Measurements from ENCODE around the gene TAS2R20.

Gene TAS2R20

GRCh38 chr12:11016937-11017336 lies 18.8 kb upstream of the TAS2R20 start:
- ATAC-seq = no peak
- TF ChIP-seq TOX (CRISPR knock-in tag; IDR thresholded peaks at IDR 0.05; ENCODE audit: borderline replicate concordance) (no peak), PPARA (CRISPR knock-in tag; IDR thresholded peaks at IDR 0.05; ENCODE audit: borderline replicate concordance) (no peak), ZFP30 (CRISPR knock-in tag; IDR thresholded peaks at IDR 0.05) (no peak), ZNF565 (CRISPR knock-in tag; conservative IDR thresholded peaks at IDR 0.05; ENCODE audit: low read depth) (no peak), CSDC2 (CRISPR knock-in tag; IDR thresholded peaks at IDR 0.05) (no peak), SNAI2 (CRISPR knock-in tag; IDR thresholded peaks at IDR 0.05) (no peak), ZC3H10 (CRISPR knock-in tag; IDR thresholded peaks at IDR 0.05) (no peak), TSHZ2 (CRISPR knock-in tag; IDR thresholded peaks at IDR 0.05) (no peak), PATZ1 (CRISPR knock-in tag; IDR thresholded peaks at IDR 0.05; ENCODE audit: borderline replicate concordance) (no peak)

GRCh38 chr12:11015775-11016430 lies 17.8 kb upstream of the TAS2R20 start:
- TF ChIP-seq ZNF70 (CRISPR knock-in tag; IDR thresholded peaks at IDR 0.05) = no peak
- no peak for TF ChIP-seq ISL1 (CRISPR knock-in tag; IDR thresholded peaks at IDR 0.05)
- TF ChIP-seq OSR1 (CRISPR knock-in tag; IDR thresholded peaks at IDR 0.05) = no peak
- TF ChIP-seq CSDC2 (CRISPR knock-in tag; IDR thresholded peaks at IDR 0.05) = no peak
- no peak for ATAC-seq

- ATAC-seq = peak; percentile 49
- no peak for TF ChIP-seq ISL1 (CRISPR knock-in tag; IDR thresholded peaks at IDR 0.05)
Observed at GRCh38 chr12:11014234-11014633, 16.1 kb upstream of the TAS2R20 start.

- ATAC-seq = no peak
- TF ChIP-seq ZFP30 (CRISPR knock-in tag; IDR thresholded peaks at IDR 0.05) (no peak), TOX (CRISPR knock-in tag; IDR thresholded peaks at IDR 0.05; ENCODE audit: borderline replicate concordance) (no peak), ZNF70 (CRISPR knock-in tag; IDR thresholded peaks at IDR 0.05) (no peak), GLIS3 (CRISPR knock-in tag; IDR thresholded peaks at IDR 0.05) (no peak), OSR1 (CRISPR knock-in tag; IDR thresholded peaks at IDR 0.05) (no peak), CSRNP3 (CRISPR knock-in tag; IDR thresholded peaks at IDR 0.05) (no peak), SNAI2 (CRISPR knock-in tag; IDR thresholded peaks at IDR 0.05) (no peak), RARB (CRISPR knock-in tag; IDR thresholded peaks at IDR 0.05) (no peak), PPARA (CRISPR knock-in tag; IDR thresholded peaks at IDR 0.05; ENCODE audit: borderline replicate concordance) (no peak), ZFP3 (CRISPR knock-in tag; IDR thresholded peaks at IDR 0.05) (no peak), ARNTL (CRISPR knock-in tag; IDR thresholded peaks at IDR 0.05; ENCODE audit: borderline replicate concordance, low read depth) (no peak), PATZ1 (CRISPR knock-in tag; IDR thresholded peaks at IDR 0.05; ENCODE audit: borderline replicate concordance) (no peak), ESRRG (CRISPR knock-in tag; IDR thresholded peaks at IDR 0.05) (no peak), TCF4 (CRISPR knock-in tag; IDR thresholded peaks at IDR 0.05; ENCODE audit: borderline replicate concordance) (no peak), BACH2 (CRISPR knock-in tag; IDR thresholded peaks at IDR 0.05; ENCODE audit: borderline replicate concordance) (no peak)
Observed at GRCh38 chr12:11007608-11008007, 9.5 kb upstream of the TAS2R20 start.
